Liver (tissue), 9 donors: Measurements from ENCODE around the gene TRIM65. TPM values are rescaled to one million over a fixed set of nuclear protein-coding genes. Genes with fewer than 3 reads are reported as not detected.

Experiments used
- DNase-seq: peaks from one replicate; pipeline ENCODE4 v3.0.0-alpha.2; 2017; ENCODE audit warnings: low spot score
- H3K27ac ChIP-seq, 2 donors: one replicate each; pipeline ENCODE4 v1.7.0; 2013; ENCODE audit warnings: inconsistent platforms in 2 of 2, low read length in 2 of 2, control low read depth in 1 of 2, low read depth in 1 of 2, mild to moderate bottlenecking in 1 of 2
- H3K27me3 ChIP-seq, 4 donors: one replicate each; pipeline versions ENCODE4 v1.6.1 to v1.7.0; 2013; ENCODE audit warnings: low read length in 3 of 4, inconsistent platforms in 1 of 4, mild to moderate bottlenecking in 1 of 4, moderate library complexity in 1 of 4; ENCODE audit not compliant: control insufficient read depth in 4 of 4, insufficient read depth in 4 of 4
- H3K36me3 ChIP-seq, 4 donors: one replicate each; pipeline versions ENCODE4 v1.6.1 to v1.7.0; 2013; ENCODE audit warnings: low read length in 3 of 4, mild to moderate bottlenecking in 3 of 4, low read depth in 1 of 4, moderate library complexity in 1 of 4; ENCODE audit not compliant: control insufficient read depth in 4 of 4, insufficient read depth in 3 of 4
- H3K4me1 ChIP-seq, 4 donors: one replicate each; pipeline versions ENCODE4 v1.6.1 to v1.7.0; 2013; ENCODE audit warnings: low read length in 3 of 4, mild to moderate bottlenecking in 3 of 4, moderate library complexity in 1 of 4; ENCODE audit not compliant: control insufficient read depth in 4 of 4, insufficient read depth in 4 of 4
- H3K4me3 ChIP-seq, 3 donors: one replicate each; pipeline versions ENCODE4 v1.6.1 to v1.7.0; 2013; ENCODE audit warnings: low read length in 3 of 3, control low read depth in 1 of 3, low read depth in 1 of 3, mild to moderate bottlenecking in 1 of 3
- H3K9ac ChIP-seq, 2 donors: one replicate each; pipeline ENCODE4 v1.7.0; 2013; ENCODE audit warnings: low read length in 2 of 2, mild to moderate bottlenecking in 2 of 2, moderate library complexity in 2 of 2, control low read depth in 1 of 2, low read depth in 1 of 2
- H3K9me3 ChIP-seq, 4 donors: one replicate each; pipeline versions ENCODE4 v1.6.1 to v1.7.0; 2013; ENCODE audit warnings: low read length in 3 of 4; ENCODE audit not compliant: control insufficient read depth in 4 of 4
- ATF3 ChIP-seq: IDR thresholded peaks from 2 replicates; pipeline ENCODE4 v1.6.1; 2016; ENCODE audit warnings: antibody characterized with exemption
- EGR1 ChIP-seq, 2 donors: IDR thresholded peaks; 2 replicates each; pipeline ENCODE4 v1.6.1; 2016 to 2018; ENCODE audit warnings: antibody characterized with exemption in 2 of 2, low read depth in 2 of 2
- FOXA1 ChIP-seq: IDR thresholded peaks from 2 replicates; pipeline ENCODE4 v1.6.1; 2016; ENCODE audit warnings: antibody characterized with exemption
- GABPA ChIP-seq, 2 donors: IDR thresholded peaks in 1 of 2; conservative IDR thresholded peaks in 1 of 2; 2 replicates each; pipeline ENCODE4 v1.6.1; 2016; ENCODE audit warnings: antibody characterized with exemption in 2 of 2, mild to moderate bottlenecking in 1 of 2, moderate library complexity in 1 of 2
- HNF4A ChIP-seq, 2 donors: conservative IDR thresholded peaks; 2 replicates each; pipeline ENCODE4 v1.6.1; 2016; ENCODE audit warnings: antibody characterized with exemption in 2 of 2, mild to moderate bottlenecking in 2 of 2
- HNF4G ChIP-seq: IDR thresholded peaks from 2 replicates; pipeline ENCODE4 v1.6.1; 2016; ENCODE audit warnings: antibody characterized with exemption
- NR2F2 ChIP-seq: IDR thresholded peaks from 2 replicates; pipeline ENCODE4 v1.6.1; 2016; ENCODE audit warnings: antibody characterized with exemption
- RAD21 ChIP-seq, 2 donors: IDR thresholded peaks; 2 replicates each; pipeline ENCODE4 v1.6.1; 2016; ENCODE audit warnings: antibody characterized with exemption in 2 of 2, mild to moderate bottlenecking in 2 of 2
- REST ChIP-seq: IDR thresholded peaks from 2 replicates; pipeline ENCODE4 v1.6.1; 2016; ENCODE audit warnings: antibody characterized with exemption, mild to moderate bottlenecking
- RXRA ChIP-seq, 2 donors: IDR thresholded peaks; 2 replicates each; pipeline ENCODE4 v1.6.1; 2017 to 2018; ENCODE audit warnings: antibody characterized with exemption in 2 of 2, mild to moderate bottlenecking in 1 of 2
- SP1 ChIP-seq: IDR thresholded peaks from 2 replicates; pipeline ENCODE4 v1.6.1; 2018; ENCODE audit warnings: antibody characterized with exemption, mild to moderate bottlenecking
- YY1 ChIP-seq: IDR thresholded peaks from 2 replicates; pipeline ENCODE4 v1.6.1; 2016; ENCODE audit warnings: antibody characterized with exemption, mild to moderate bottlenecking
- WGBS: extraction: QIAGEN DNeasy Blood & Tissue Kit; methylation state at CpG from one replicate; pipeline ENCODE4 v1.1.7; 2013; 5-methylcytosine and 5-hydroxymethylcytosine counted together
- polyA plus RNA-seq, 2 donors: library from polyadenylated mRNA; stranded (reverse) in 1 of 2; unstranded in 1 of 2; fragments of 200-250 nt in 1 of 2; fragments of >200 nt in 1 of 2; fragmentation: Nextera tagmentation in 1 of 2; extraction: Ambion mirVana in 1 of 2; gene quantifications; one replicate each; pipeline versions ENCODE4 v1.2.1 to v1.2.3, GENCODE V29; 2013 to 2015
- total RNA-seq, 2 donors: library from RNA; depleted of rRNA; stranded (reverse); fragments of >200 nt; gene quantifications; one replicate each; pipeline ENCODE4 v1.2.3, GENCODE V29; 2014
- TF ChIP-seq, protein P1 (sequence below): fragments of 150-350 bp; IDR thresholded peaks from 2 replicates; pipeline ENCODE4 v1.5.1; 2017; ENCODE audit warnings: improper control_type of control experiment, low read depth, low read length; ENCODE audit not compliant: missing input control
- TF ChIP-seq, protein P2 (sequence below): IDR thresholded peaks from 2 replicates; pipeline ENCODE4 v1.6.1; 2016; ENCODE audit warnings: antibody characterized with exemption
- donor health status: healthy.
- donor health status: healthy.
- donor health status: healthy.
- donor health status: healthy.
- donor health status: healthy.

TRIM65 gene
- total and polyA plus RNA-seq, 4 donors = 1.5 to 8.6 (median 6.5) TPM

DNA sequence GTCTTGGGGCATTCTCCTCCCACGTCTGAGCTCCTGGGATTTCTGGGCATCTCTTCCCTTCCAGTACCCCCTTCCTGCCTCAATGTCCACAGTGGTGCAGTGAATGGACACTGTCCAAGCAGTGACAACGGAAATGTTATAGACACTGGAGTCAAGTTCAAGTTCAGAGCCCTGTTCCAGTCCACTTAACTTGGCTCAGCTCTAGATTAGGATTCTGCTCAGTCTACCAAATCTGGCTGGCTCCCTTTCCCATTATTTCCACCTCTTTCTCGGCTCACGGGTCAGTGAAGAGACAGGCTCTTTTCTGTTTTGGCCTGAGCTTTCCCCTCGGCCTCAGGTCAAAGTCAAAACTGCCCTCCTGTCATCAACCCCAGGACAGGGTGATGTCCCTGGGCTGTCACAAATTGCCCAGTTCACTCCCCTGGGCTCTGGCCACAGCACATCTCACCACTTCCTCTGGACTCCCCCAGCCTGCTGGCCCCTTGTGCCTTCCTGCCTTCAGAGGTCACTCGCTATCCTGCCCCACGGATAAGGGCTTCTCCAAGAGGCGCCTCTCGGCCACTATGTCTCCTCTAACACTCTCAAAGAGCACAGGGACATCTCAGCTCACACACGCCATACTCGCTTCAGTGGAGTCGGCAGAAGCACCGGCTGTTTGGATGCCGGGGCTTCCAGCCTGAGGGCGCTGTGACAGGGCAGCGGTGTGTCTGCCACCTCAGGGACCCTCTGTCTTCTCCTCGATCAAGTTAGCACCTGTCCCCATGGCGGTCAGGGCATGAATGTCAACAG lies 25.6 kb upstream of the TRIM65 start:
- Histone ChIP-seq H3K36me3 (no peaks in the 10 kb centered on the region), H3K27me3 (no peaks in the 10 kb centered on the region), H3K9ac (no peak overlapping the region), H3K4me1 (peaks cover 0 to 17% (median 14%) of the 10 kb centered on the region in 4 donors), H3K9me3 (no peaks in the 10 kb centered on the region), H3K27ac (peak overlapping the region; percentile 6 to 8), H3K4me3 (no peak overlapping the region)
- WGBS = 67% methylated on average over 18 of the region's 18 CpGs
- DNase-seq = no peak
- TF ChIP-seq SP1 (peak; percentile 90), YY1 (no peak), RXRA (IDR thresholded peaks at IDR 0.05) (peak; percentile 67 to 72), HNF4G (peak; percentile 41), NR2F2 (peak; percentile 92), HNF4A (conservative IDR thresholded peaks at IDR 0.05) (peak; percentile 71 to 81)

- H3K9me3 ChIP-seq = no peaks in the 10 kb centered on the region
- TF ChIP-seq FOXA1 (no peak), NR2F2 (no peak), RAD21 (IDR thresholded peaks at IDR 0.05) (no peak), ATF3 (no peak), REST (no peak), EGR1 (IDR thresholded peaks at IDR 0.05; ENCODE audit: low read depth in 2 of 2) (no peak), GABPA (IDR thresholded peaks at IDR 0.05 in 1 of 2, conservative IDR thresholded peaks at IDR 0.05 in 1 of 2) (no peak), RXRA (IDR thresholded peaks at IDR 0.05) (no peak)
- TF ChIP-seq, protein P1, sequence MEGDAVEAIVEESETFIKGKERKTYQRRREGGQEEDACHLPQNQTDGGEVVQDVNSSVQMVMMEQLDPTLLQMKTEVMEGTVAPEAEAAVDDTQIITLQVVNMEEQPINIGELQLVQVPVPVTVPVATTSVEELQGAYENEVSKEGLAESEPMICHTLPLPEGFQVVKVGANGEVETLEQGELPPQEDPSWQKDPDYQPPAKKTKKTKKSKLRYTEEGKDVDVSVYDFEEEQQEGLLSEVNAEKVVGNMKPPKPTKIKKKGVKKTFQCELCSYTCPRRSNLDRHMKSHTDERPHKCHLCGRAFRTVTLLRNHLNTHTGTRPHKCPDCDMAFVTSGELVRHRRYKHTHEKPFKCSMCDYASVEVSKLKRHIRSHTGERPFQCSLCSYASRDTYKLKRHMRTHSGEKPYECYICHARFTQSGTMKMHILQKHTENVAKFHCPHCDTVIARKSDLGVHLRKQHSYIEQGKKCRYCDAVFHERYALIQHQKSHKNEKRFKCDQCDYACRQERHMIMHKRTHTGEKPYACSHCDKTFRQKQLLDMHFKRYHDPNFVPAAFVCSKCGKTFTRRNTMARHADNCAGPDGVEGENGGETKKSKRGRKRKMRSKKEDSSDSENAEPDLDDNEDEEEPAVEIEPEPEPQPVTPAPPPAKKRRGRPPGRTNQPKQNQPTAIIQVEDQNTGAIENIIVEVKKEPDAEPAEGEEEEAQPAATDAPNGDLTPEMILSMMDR = no peak
- TF ChIP-seq, protein P2, sequence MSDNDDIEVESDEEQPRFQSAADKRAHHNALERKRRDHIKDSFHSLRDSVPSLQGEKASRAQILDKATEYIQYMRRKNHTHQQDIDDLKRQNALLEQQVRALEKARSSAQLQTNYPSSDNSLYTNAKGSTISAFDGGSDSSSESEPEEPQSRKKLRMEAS = no peak
- 96% methylated on average over 15 of the region's 15 CpGs for WGBS
- no peak overlapping the region for H3K9ac ChIP-seq
- H3K36me3 ChIP-seq = no peaks in the 10 kb centered on the region
- H3K27me3 ChIP-seq = no peaks in the 10 kb centered on the region
- no peak for DNase-seq
- H3K4me3 ChIP-seq = no peak overlapping the region
- H3K4me1 ChIP-seq = peaks cover 0 to 17% (median 14%) of the 10 kb centered on the region in 4 donors
- no peak overlapping the region for H3K27ac ChIP-seq
Observed at GRCh38 chr17:75921596-75921995, 24.8 kb upstream of the TRIM65 start.
